ENCODE results near the gene OPRL1. TPM values are rescaled to one million over a fixed set of nuclear protein-coding genes. Genes with fewer than 3 reads are reported as not detected.

OPRL1 gene
- total RNA-seq, 1 donor from 2014 or later: 1.4 TPM

GRCh38 chr20:64039293-64040160, 40.4 kb upstream of the OPRL1 start:
- ChIA-PET CTCF (interaction anchor here (0.6 to 4.9 kb wide), 13 partner anchors 13 to 501 kb away, joined by 3 to 57 read pairs (median 11); partner anchors contain the start of genes NPBWR2, PRPF6, PTK6 and TCEA2), POLR2A (interaction anchor here (0.9 to 3.4 kb wide), 8 partner anchors 10 to 81 kb away, joined by 3 to 18 read pairs (median 6); partner anchors contain the start of genes PRPF6, SOX18 and TCEA2)
- H3K27ac Mint-ChIP-seq: no peak overlapping the region
- ATAC-seq (ENCODE audit: low read depth) (no peak), DNase-seq (no peak)
- H3K27me3 Mint-ChIP-seq: peaks cover 9% of the 10 kb centered on the region
- intact Hi-C loops (cut with micrococcal nuclease): loop anchor here (1.0 to 5.0 kb wide), 6 partner anchors 18 to 502 kb away; partner anchors contain the start of gene PTK6
- H3K4me1 Mint-ChIP-seq: peaks cover 17% of the 10 kb centered on the region
- peaks cover 3% of the 10 kb centered on the region for H3K36me3 Mint-ChIP-seq (ENCODE audit: low read depth)
- H3K9me3 Mint-ChIP-seq: no peaks in the 10 kb centered on the region
- peak overlapping the region; percentile 73 for H3K4me3 Mint-ChIP-seq
- TF ChIP-seq CTCF (IDR thresholded peaks at IDR 0.05): no peak

GRCh38 chr20:64040231-64041039, 39.4 kb upstream of the OPRL1 start:
- DNase-seq: no peak
- Mint-ChIP-seq H3K9me3 (no peaks in the 10 kb centered on the region), H3K4me3 (peak overlapping the region; percentile 32), H3K36me3 (ENCODE audit: low read depth) (no peaks in the 10 kb centered on the region), H3K27me3 (peaks cover 11% of the 10 kb centered on the region), H3K4me1 (peaks cover 15% of the 10 kb centered on the region), H3K27ac (no peak overlapping the region)
- TF ChIP-seq CTCF (IDR thresholded peaks at IDR 0.05): no peak
- CTCF ChIA-PET: interaction anchor here (1.3 to 4.9 kb wide), 7 partner anchors 18 to 502 kb away, joined by 3 to 57 read pairs (median 12); partner anchors contain the start of genes PRPF6 and PTK6
- intact Hi-C loops (cut with micrococcal nuclease): no loop called here
- ATAC-seq (ENCODE audit: low read depth): no peak
- POLR2A ChIA-PET: interaction anchor here (1.2 to 2.1 kb wide), 3 partner anchors 22 to 80 kb away, joined by 5 to 9 read pairs (median 6); partner anchors contain the start of genes OPRL1, RGS19 and TCEA2

- no peak for TF ChIP-seq CTCF (IDR thresholded peaks at IDR 0.05)
- intact Hi-C loops (cut with micrococcal nuclease): no loop called here
- DNase-seq (no peak), ATAC-seq (ENCODE audit: low read depth) (no peak)
- no peaks in the 10 kb centered on the region for H3K9me3 Mint-ChIP-seq
- peaks cover 16% of the 10 kb centered on the region for H3K27me3 Mint-ChIP-seq
- peaks cover 15% of the 10 kb centered on the region for H3K4me1 Mint-ChIP-seq
- ChIA-PET POLR2A (interaction anchor here (0.7 to 2.1 kb wide), 6 partner anchors 21 to 619 kb away, joined by 3 to 9 read pairs (median 6); partner anchors contain the start of genes OPRL1, RGS19 and TCEA2), CTCF (interaction anchor here (1.3 to 4.9 kb wide), 3 partner anchors 25 to 79 kb away, joined by 3 to 57 read pairs (median 12); no protein-coding TSS in a partner anchor)
- no peak overlapping the region for H3K27ac Mint-ChIP-seq
- H3K36me3 Mint-ChIP-seq (ENCODE audit: low read depth): no peaks in the 10 kb centered on the region
- peak overlapping the region; percentile 32 for H3K4me3 Mint-ChIP-seq
Observed at GRCh38 chr20:64041040-64041780, 38.7 kb upstream of the OPRL1 start.

GRCh38 chr20:64041781-64042053, 38.2 kb upstream of the OPRL1 start:
- H3K9me3 Mint-ChIP-seq: no peaks in the 10 kb centered on the region
- peaks cover 15% of the 10 kb centered on the region for H3K4me1 Mint-ChIP-seq
- CTCF ChIA-PET: interaction anchor here (1.3 kb wide), 1 partner anchor 27 kb away, joined by 3 read pairs; no protein-coding TSS in a partner anchor
- DNase-seq (no peak), ATAC-seq (ENCODE audit: low read depth) (no peak)
- peaks cover 20% of the 10 kb centered on the region for H3K27me3 Mint-ChIP-seq
- TF ChIP-seq CTCF (IDR thresholded peaks at IDR 0.05): no peak
- POLR2A ChIA-PET: interaction anchor here (0.7 to 2.1 kb wide), 4 partner anchors 21 to 620 kb away, joined by 3 to 7 read pairs (median 4); partner anchors contain the start of genes OPRL1, RGS19 and TCEA2
- no peak overlapping the region for H3K27ac Mint-ChIP-seq
- H3K4me3 Mint-ChIP-seq: peak overlapping the region; percentile 15
- H3K36me3 Mint-ChIP-seq (ENCODE audit: low read depth): no peaks in the 10 kb centered on the region
- intact Hi-C loops (cut with micrococcal nuclease): no loop called here

Measured in activated B cell treated with CpG ODN at 0.5 μM for 24 hours (primary cell).